Activated B cell treated with CpG ODN at 0.5 μM for 24 hours (primary cell): ENCODE results near the gene REV3L. TPM values are rescaled to one million over a fixed set of nuclear protein-coding genes. Genes with fewer than 3 reads are reported as not detected.

Experiments
- ATAC-seq: fragments of 200-7000 bp; cut with Tn5 transposase; one replicate; pipeline ENCODE4 v1.10.0; 2021; ENCODE audit warnings: low read depth, mild to moderate bottlenecking, moderate library complexity
- CTCF ChIA-PET: fragments of 350-600 bp; sonication (Branson Sonifier 250); formaldehyde crosslinking; loops from one replicate; lab custom pipeline; 2021; ENCODE audit warnings: antibody characterized with exemption; lab: Charles Lee
- POLR2A ChIA-PET: fragments of 350-600 bp; sonication (Branson Sonifier 250); formaldehyde crosslinking; loops from one replicate; lab custom pipeline; 2021; ENCODE audit warnings: antibody characterized with exemption; lab: Charles Lee
- DNase-seq: peaks from one replicate; pipeline ENCODE4 v3.0.0; 2022
- H3K27ac Mint-ChIP-seq: one replicate; pipeline ENCODE4 v1.8.0; 2020; ENCODE audit warnings: mixed read lengths
- H3K27me3 Mint-ChIP-seq: one replicate; pipeline ENCODE4 v1.8.0; 2021; ENCODE audit warnings: mixed read lengths
- H3K36me3 Mint-ChIP-seq: one replicate; pipeline ENCODE4 v1.8.0; 2021; ENCODE audit warnings: low read depth, mixed read lengths
- H3K4me1 Mint-ChIP-seq: one replicate; pipeline ENCODE4 v1.8.0; 2021; ENCODE audit warnings: mixed read lengths
- H3K4me3 Mint-ChIP-seq: one replicate; pipeline ENCODE4 v1.8.0; 2020; ENCODE audit warnings: mild to moderate bottlenecking, mixed read lengths
- H3K9me3 Mint-ChIP-seq: one replicate; pipeline ENCODE4 v1.8.0; 2020; ENCODE audit warnings: mixed read lengths
- intact Hi-C: fragments of 100-400 bp; cut with micrococcal nuclease; formaldehyde crosslinking; loops from one replicate; pipeline ENCODE4 v1.15.1; 2024
- total RNA-seq: library from RNA; stranded (reverse); gene quantifications from 2 replicates; pipeline ENCODE4 v1.2.3, GENCODE V29; 2022
- TF ChIP-seq, protein P1 (sequence below): fragments of 200-600 bp; IDR thresholded peaks from one replicate; pipeline ENCODE4 v1.8.0; 2022; ENCODE audit warnings: antibody characterized with exemption, mild to moderate bottlenecking

The REV3L gene
- total RNA-seq, 1 donor from 2014 or later = 20.0 TPM

DNA sequence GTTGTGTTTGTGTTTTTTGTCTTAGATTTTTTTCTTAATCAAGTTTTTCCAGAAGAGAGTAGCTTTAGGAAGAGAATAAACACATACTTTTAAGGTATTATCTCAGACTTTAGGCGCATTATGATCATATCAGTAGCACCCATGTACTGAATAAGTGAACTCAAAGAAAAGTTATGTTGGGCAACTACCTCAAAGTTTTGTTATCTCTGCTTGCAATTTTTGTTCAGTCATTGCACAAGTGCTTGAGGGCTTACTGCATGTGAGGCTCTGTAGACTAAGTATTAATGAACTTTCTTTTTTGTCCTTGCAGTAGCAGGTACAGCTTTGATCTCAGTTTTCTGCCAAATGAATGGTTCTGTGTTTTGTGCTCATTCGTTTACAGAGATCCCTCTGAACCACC lies 206.7 kb downstream of the REV3L start:
- DNase-seq (no peak), ATAC-seq (no peak)
- peaks cover 22% of the 10 kb centered on the region for H3K9me3 Mint-ChIP-seq
- intact Hi-C loops = no loop called here
- H3K4me1 Mint-ChIP-seq = no peaks in the 10 kb centered on the region
- ChIA-PET POLR2A (no interaction called here), CTCF (no interaction called here)
- no peak overlapping the region for H3K27ac Mint-ChIP-seq
- peaks cover 82% of the 10 kb centered on the region for H3K36me3 Mint-ChIP-seq
- H3K4me3 Mint-ChIP-seq = no peak overlapping the region
- TF ChIP-seq, protein P1, sequence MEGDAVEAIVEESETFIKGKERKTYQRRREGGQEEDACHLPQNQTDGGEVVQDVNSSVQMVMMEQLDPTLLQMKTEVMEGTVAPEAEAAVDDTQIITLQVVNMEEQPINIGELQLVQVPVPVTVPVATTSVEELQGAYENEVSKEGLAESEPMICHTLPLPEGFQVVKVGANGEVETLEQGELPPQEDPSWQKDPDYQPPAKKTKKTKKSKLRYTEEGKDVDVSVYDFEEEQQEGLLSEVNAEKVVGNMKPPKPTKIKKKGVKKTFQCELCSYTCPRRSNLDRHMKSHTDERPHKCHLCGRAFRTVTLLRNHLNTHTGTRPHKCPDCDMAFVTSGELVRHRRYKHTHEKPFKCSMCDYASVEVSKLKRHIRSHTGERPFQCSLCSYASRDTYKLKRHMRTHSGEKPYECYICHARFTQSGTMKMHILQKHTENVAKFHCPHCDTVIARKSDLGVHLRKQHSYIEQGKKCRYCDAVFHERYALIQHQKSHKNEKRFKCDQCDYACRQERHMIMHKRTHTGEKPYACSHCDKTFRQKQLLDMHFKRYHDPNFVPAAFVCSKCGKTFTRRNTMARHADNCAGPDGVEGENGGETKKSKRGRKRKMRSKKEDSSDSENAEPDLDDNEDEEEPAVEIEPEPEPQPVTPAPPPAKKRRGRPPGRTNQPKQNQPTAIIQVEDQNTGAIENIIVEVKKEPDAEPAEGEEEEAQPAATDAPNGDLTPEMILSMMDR = no peak
- no peaks in the 10 kb centered on the region for H3K27me3 Mint-ChIP-seq

DNA sequence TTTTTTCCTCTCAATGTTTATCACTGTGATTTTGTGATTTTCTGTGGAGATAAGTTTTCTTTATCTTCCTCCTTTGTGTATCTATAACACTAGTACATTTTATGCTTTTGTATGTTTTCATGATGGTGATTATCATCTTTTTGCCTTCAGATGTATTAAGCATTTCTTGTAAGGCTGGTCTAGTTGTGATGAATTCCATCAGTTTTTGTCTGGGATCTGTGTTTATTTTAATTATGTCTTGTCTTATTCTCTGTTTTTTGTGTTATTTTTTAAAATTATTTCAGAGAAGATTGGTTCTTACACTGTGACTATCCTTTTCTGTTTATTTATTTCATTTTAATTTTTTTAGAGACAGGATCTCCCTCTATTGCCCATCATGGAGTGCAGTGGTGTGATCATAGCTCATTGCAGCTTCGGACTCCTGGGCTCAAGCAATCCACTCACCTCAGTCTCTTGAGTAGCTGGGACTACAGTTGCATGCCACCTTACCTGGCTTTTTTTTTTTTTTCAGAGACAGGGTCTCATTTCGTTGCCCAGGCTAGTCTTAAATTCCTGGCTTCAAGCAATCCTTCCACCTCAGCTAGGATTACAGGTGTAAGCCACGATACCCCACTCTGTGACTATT lies 208.3 kb downstream of the REV3L start:
- Mint-ChIP-seq H3K9me3 (peaks cover 22% of the 10 kb centered on the region), H3K27ac (no peak overlapping the region), H3K4me1 (no peaks in the 10 kb centered on the region), H3K4me3 (no peak overlapping the region), H3K36me3 (peaks cover 78% of the 10 kb centered on the region), H3K27me3 (no peaks in the 10 kb centered on the region)
- ATAC-seq (no peak), DNase-seq (no peak)
- CTCF ChIA-PET = no interaction called here
- POLR2A ChIA-PET = no interaction called here
- intact Hi-C loops = no loop called here
- TF ChIP-seq, protein P1 = no peak

DNA sequence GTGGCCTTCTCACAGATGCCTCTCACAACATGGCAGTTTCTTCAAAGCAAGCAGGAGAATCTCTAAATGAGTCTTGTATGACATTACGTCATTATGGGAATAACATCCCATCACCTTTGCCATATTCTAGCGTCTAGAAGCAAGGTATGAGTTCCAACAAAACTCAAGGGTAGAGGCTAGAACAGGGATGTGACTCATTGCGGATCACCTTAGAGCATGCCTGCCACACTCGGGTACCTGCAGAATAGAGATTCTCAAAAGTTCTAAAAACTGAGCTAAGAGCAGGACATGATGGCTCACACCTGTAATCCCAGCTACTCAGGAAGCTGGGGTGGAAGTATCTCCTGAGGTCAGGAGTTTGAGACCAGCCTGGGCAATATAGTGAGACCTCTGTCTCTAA lies 212.9 kb downstream of the REV3L start:
- intact Hi-C loops = no loop called here
- Mint-ChIP-seq H3K9me3 (peaks cover 15% of the 10 kb centered on the region), H3K36me3 (peaks cover 71% of the 10 kb centered on the region), H3K4me1 (peaks cover 16% of the 10 kb centered on the region), H3K27me3 (no peaks in the 10 kb centered on the region), H3K27ac (no peak overlapping the region), H3K4me3 (no peak overlapping the region)
- POLR2A ChIA-PET = interaction anchor here (1.0 kb wide), 1 partner anchor 11 kb away, joined by 6 read pairs; a partner anchor contains a TSS
- CTCF ChIA-PET = no interaction called here
- TF ChIP-seq, protein P1 = no peak
- DNase-seq = no peak
- ATAC-seq = no peak

DNA sequence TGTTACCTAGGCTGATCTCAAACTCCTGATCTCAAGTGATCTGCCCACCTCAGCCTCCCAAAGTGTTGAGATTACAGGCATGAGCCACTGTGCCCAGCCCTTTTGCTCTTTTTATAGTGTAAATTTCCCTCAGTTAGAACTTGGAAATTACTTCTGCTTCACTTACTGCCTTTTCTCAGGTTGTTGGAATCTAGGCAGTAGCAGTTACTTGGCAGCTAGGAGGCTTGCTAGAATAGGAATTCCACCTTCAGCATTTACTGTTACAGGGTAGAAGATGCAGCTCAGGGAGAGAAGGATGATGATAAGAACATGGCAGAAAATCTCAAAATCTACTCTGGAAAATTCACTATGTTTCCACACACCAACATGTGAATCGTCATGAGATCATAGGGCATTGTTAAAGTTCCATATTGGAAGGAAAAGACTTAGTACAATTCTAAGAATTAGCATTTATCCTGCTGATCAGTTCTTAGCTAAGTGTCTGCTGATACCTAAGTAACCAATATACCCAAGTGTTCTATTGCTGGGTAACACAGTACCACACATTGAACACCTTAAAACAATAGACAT lies 213.5 kb downstream of the REV3L start:
- Mint-ChIP-seq H3K36me3 (peaks cover 67% of the 10 kb centered on the region), H3K27me3 (no peaks in the 10 kb centered on the region), H3K4me1 (peaks cover 16% of the 10 kb centered on the region), H3K27ac (no peak overlapping the region), H3K4me3 (no peak overlapping the region), H3K9me3 (peaks cover 9% of the 10 kb centered on the region)
- ATAC-seq = no peak
- no peak for DNase-seq
- TF ChIP-seq, protein P1 = no peak
- POLR2A ChIA-PET = interaction anchor here (1.0 kb wide), 1 partner anchor 10 kb away, joined by 6 read pairs; a partner anchor contains a TSS
- CTCF ChIA-PET = no interaction called here
- intact Hi-C loops = no loop called here

DNA sequence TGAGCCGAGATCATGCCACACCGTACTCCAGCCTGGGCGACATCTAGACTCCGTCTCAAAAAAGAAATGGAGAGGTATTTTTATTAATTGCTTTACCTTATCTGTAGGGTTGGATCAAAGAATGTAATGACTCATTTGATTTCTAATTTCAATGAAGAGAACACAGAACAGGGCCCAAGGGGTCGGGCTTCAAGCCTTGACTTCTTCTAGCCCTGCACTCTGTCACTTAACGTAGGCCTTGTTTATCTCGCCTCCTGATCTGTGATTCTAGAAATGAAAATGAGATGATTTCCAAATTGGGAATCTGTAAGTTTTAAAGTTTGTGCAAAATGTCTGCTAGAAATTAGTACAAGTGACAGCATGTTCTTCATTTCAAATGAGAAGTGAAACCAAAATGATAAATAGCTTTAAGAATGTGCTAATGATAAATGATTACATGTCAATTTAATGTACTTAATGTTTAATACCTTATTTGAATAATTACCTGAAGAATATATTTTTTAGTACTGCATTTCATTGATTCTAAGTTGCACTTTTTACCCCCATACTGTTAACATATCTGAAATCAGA lies 215.2 kb downstream of the REV3L start:
- no peaks in the 10 kb centered on the region for H3K9me3 Mint-ChIP-seq
- no peak for ATAC-seq

More for the DNA sequence above, 215.2 kb downstream of the REV3L start:
- POLR2A ChIA-PET = no interaction called here
- DNase-seq = no peak
- Mint-ChIP-seq H3K4me1 (peaks cover 23% of the 10 kb centered on the region), H3K27me3 (no peaks in the 10 kb centered on the region), H3K27ac (peak overlapping the region; percentile 48), H3K36me3 (peaks cover 60% of the 10 kb centered on the region), H3K4me3 (no peak overlapping the region)
- CTCF ChIA-PET = interaction anchor here (0.9 kb wide), 1 partner anchor 9 kb away, joined by 3 read pairs; a partner anchor contains a TSS
- intact Hi-C loops = no loop called here
- TF ChIP-seq, protein P1 = no peak
